GM21576 (cell line): ENCODE measurements around the gene CD276.

ENCODE experiments used
- ATAC-seq: cut with Tn5 transposase; IDR thresholded peaks from one replicate; pipeline ENCODE4 v1.9.1; 2021; ENCODE audit warnings: mild to moderate bottlenecking, moderate library complexity; ENCODE audit not compliant: unreplicated experiment

The CD276 gene

GRCh38 chr15:73763931-73764330, 79.7 kb downstream of the CD276 start:
- no peak for ATAC-seq
